GM21526 (cell line): ENCODE data around the gene TUSC2.

Source experiments
- ATAC-seq: cut with Tn5 transposase; IDR thresholded peaks from one replicate; pipeline ENCODE4 v1.9.1; 2021; ENCODE audit warnings: moderate library complexity; ENCODE audit not compliant: unreplicated experiment, low FRiP score

TUSC2 gene

DNA sequence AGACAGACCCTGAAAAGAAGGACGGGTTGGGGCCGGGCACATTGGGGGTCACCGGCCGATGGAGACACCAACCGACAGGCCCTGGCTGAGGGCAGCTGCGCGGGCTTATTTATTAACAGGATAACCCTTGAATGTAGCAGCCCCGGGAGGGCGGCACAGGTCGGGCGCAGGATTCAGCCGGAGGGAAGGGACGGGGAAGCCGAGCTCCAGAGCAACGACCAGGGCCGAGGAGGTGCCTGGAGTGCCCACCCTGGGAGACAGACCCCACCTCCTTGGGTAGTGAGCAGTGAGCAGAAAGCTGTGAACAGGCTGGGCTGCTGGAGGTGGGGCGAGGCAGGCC, 51.3 kb downstream of the TUSC2 start:
- ATAC-seq = no peak

DNA sequence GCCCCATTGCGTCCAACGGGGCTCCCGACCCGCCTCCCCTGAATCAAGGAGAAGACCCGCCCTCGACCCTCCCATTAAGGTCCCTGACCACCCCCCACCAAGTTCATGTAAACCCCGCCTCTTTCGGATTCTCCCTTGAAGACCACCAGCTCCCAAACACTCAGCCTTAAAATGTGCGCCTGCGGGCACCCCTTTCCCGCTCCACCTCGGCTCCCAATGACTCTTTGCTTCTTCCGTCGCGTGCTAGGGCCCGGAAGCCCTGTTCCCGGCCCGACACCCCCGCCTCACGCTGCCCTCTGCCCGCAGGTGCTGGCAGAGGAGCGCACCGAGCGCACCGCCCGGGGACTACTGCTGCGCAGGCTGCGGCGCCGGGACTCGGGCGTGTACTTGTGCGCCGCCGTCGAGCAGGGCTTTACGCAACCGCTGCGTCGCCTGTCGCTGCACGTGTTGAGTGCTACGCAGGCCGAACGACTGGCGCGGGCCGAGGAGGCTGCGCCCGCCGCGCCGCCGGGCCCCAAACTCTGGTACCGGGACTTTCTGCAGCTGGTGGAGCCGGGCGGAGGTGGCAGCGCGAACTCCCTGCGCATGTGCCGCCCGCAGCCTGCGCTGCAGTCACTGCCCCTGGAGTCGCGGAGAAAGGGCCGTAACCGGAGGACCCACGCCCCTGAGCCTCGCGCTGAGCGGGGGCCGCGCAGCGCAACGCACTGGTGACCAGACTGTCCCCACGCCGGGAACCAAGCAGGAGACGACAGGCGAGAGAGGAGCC, 51.8 kb downstream of the TUSC2 start:
- ATAC-seq = no peak

DNA sequence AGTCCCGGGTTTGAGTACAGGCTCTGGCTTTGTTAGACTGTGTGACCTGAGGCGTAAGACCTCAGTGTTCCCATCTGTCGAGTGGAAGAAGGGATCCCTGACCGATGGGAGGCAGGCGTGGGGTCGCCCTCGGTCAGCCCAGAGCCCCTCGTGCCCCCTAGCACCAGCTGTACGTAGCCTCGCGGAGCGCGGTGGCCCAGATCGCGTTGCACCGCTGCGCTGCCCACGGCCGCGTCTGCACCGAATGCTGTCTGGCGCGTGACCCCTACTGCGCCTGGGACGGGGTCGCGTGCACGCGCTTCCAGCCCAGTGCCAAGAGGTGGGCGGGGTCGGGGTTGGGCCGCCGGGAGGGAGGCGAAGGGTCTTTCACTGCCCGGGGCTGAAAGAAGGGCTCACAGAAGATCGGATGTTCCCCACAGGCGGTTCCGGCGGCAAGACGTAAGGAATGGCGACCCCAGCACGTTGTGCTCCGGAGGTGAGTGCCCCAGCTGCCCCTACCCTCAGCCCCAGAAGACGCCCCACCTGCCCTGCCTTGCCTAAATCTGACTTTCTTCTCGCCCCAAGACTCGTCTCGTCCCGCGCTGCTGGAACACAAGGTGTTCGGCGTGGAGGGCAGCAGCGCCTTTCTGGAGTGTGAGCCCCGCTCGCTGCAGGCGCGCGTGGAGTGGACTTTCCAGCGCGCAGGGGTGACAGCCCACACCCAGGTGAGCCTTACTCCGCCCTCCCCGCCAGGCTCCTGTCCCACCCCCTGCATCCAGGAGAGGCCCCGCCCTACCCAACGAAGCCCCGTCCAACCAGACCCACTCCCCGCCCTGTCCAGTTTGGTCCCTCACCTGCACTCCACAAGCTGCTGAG, 52.7 kb downstream of the TUSC2 start:
- ATAC-seq = no peak
